ENCODE results near the gene LPCAT2. TPM values are rescaled to one million over a fixed set of nuclear protein-coding genes. Genes with fewer than 3 reads are reported as not detected.

LPCAT2 gene
- polyA plus RNA-seq, 2 of the 4 experiments (the other 2 are of a cell fraction) = 8.0 to 16.3 TPM

- no peak for FAIRE-seq
- H3K4me1 ChIP-seq = no peaks in the 10 kb centered on the region
- no peak overlapping the region for H3K4me2 ChIP-seq
- ATAC-seq = no peak
- no peak for DNase-seq (ENCODE audit: low read depth in 1 of 2, low spot score in 1 of 2)
- POLR2A ChIA-PET = no interaction called here
- TF ChIP-seq, protein P1, sequence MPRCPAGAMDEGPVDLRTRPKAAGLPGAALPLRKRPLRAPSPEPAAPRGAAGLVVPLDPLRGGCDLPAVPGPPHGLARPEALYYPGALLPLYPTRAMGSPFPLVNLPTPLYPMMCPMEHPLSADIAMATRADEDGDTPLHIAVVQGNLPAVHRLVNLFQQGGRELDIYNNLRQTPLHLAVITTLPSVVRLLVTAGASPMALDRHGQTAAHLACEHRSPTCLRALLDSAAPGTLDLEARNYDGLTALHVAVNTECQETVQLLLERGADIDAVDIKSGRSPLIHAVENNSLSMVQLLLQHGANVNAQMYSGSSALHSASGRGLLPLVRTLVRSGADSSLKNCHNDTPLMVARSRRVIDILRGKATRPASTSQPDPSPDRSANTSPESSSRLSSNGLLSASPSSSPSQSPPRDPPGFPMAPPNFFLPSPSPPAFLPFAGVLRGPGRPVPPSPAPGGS (IDR thresholded peaks at IDR 0.05) = no peak
- no peak for TF ChIP-seq SMC3 (IDR thresholded peaks at IDR 0.05)
- no peak for TF ChIP-seq HOXB13 (CRISPR knock-in tag; IDR thresholded peaks at IDR 0.05; ENCODE audit: low read depth)
- TF ChIP-seq MAFK (IDR thresholded peaks at IDR 0.05; ENCODE audit: partially characterized antibody) = no peak
- TF ChIP-seq, protein P2, sequence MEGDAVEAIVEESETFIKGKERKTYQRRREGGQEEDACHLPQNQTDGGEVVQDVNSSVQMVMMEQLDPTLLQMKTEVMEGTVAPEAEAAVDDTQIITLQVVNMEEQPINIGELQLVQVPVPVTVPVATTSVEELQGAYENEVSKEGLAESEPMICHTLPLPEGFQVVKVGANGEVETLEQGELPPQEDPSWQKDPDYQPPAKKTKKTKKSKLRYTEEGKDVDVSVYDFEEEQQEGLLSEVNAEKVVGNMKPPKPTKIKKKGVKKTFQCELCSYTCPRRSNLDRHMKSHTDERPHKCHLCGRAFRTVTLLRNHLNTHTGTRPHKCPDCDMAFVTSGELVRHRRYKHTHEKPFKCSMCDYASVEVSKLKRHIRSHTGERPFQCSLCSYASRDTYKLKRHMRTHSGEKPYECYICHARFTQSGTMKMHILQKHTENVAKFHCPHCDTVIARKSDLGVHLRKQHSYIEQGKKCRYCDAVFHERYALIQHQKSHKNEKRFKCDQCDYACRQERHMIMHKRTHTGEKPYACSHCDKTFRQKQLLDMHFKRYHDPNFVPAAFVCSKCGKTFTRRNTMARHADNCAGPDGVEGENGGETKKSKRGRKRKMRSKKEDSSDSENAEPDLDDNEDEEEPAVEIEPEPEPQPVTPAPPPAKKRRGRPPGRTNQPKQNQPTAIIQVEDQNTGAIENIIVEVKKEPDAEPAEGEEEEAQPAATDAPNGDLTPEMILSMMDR (IDR thresholded peaks at IDR 0.05) = no peak
- TF ChIP-seq EP300 (IDR thresholded peaks at IDR 0.05) = no peak
- TF ChIP-seq, protein P3, sequence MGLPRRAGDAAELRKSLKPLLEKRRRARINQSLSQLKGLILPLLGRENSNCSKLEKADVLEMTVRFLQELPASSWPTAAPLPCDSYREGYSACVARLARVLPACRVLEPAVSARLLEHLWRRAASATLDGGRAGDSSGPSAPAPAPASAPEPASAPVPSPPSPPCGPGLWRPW (IDR thresholded peaks at IDR 0.05) = no peak
- TF ChIP-seq, protein P4, sequence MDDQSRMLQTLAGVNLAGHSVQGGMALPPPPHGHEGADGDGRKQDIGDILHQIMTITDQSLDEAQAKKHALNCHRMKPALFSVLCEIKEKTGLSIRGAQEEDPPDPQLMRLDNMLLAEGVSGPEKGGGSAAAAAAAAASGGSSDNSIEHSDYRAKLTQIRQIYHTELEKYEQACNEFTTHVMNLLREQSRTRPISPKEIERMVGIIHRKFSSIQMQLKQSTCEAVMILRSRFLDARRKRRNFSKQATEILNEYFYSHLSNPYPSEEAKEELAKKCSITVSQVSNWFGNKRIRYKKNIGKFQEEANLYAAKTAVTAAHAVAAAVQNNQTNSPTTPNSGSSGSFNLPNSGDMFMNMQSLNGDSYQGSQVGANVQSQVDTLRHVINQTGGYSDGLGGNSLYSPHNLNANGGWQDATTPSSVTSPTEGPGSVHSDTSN (IDR thresholded peaks at IDR 0.05) = no peak
- no peak for TF ChIP-seq ZFP36 (IDR thresholded peaks at IDR 0.05; ENCODE audit: borderline replicate concordance, partially characterized antibody)
- no peak for TF ChIP-seq CBX2 (IDR thresholded peaks at IDR 0.05; ENCODE audit: borderline replicate concordance, low read depth)
- WGBS (ENCODE audit: missing lambda C conversion rate) = 45% methylated on average over 2 of the region's 2 CpGs
- no peak overlapping the region for H3K27ac ChIP-seq
- no peaks in the 10 kb centered on the region for H3K9me3 ChIP-seq
- H3K4me3 ChIP-seq = no peak overlapping the region
- CTCF ChIA-PET = no interaction called here
Measured at GRCh38 chr16:55555436-55555835, 46.6 kb downstream of the LPCAT2 start.

- ChIA-PET POLR2A (no interaction called here), CTCF (interaction anchor here (2.3 kb wide), 1 partner anchor 92 kb away, joined by 13 read pairs; no protein-coding TSS in a partner anchor)
Measured at GRCh38 chr16:55557186-55557585, 48.3 kb downstream of the LPCAT2 start.

More at GRCh38 chr16:55557186-55557585, 48.3 kb downstream of the LPCAT2 start:
- Histone ChIP-seq H3K4me3 (no peak overlapping the region), H3K4me2 (no peak overlapping the region), H3K27ac (no peak overlapping the region), H3K9me3 (no peaks in the 10 kb centered on the region), H3K4me1 (no peaks in the 10 kb centered on the region)
- TF ChIP-seq EHMT2 (IDR thresholded peaks at IDR 0.05; ENCODE audit: low read depth) (no peak), KDM1A (IDR thresholded peaks at IDR 0.05; ENCODE audit: low read depth) (no peak), CHD2 (IDR thresholded peaks at IDR 0.05; ENCODE audit: low read length, partially characterized antibody) (no peak), MYC (IDR thresholded peaks at IDR 0.05; ENCODE audit: borderline replicate concordance, low read length) (no peak), EP300 (IDR thresholded peaks at IDR 0.05) (no peak), TFCP2L1 (CRISPR knock-in tag; IDR thresholded peaks at IDR 0.05) (no peak), FOXS1 (CRISPR knock-in tag; IDR thresholded peaks at IDR 0.05) (no peak), TP53 (CRISPR knock-in tag; IDR thresholded peaks at IDR 0.05) (no peak), RNF2 (IDR thresholded peaks at IDR 0.05; ENCODE audit: borderline replicate concordance, low read depth) (no peak), HOXA7 (CRISPR knock-in tag; IDR thresholded peaks at IDR 0.05) (no peak), ZC3H11A (IDR thresholded peaks at IDR 0.05) (no peak), MAFK (IDR thresholded peaks at IDR 0.05; ENCODE audit: partially characterized antibody) (no peak), FOSL2 (IDR thresholded peaks at IDR 0.05) (no peak), FOSL2 (CRISPR knock-in tag; IDR thresholded peaks at IDR 0.05) (no peak), KDM5A (IDR thresholded peaks at IDR 0.05) (no peak), E2F6 (IDR thresholded peaks at IDR 0.05; ENCODE audit: borderline replicate concordance, low read depth) (no peak)
- TF ChIP-seq, protein P5, sequence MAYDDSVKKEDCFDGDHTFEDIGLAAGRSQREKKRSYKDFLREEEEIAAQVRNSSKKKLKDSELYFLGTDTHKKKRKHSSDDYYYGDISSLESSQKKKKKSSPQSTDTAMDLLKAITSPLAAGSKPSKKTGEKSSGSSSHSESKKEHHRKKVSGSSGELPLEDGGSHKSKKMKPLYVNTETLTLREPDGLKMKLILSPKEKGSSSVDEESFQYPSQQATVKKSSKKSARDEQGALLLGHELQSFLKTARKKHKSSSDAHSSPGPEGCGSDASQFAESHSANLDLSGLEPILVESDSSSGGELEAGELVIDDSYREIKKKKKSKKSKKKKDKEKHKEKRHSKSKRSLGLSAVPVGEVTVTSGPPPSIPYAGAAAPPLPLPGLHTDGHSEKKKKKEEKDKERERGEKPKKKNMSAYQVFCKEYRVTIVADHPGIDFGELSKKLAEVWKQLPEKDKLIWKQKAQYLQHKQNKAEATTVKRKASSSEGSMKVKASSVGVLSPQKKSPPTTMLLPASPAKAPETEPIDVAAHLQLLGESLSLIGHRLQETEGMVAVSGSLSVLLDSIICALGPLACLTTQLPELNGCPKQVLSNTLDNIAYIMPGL (CRISPR knock-in tag; IDR thresholded peaks at IDR 0.05; ENCODE audit: borderline replicate concordance) = no peak
- ATAC-seq (no peak), FAIRE-seq (no peak), DNase-seq (ENCODE audit: low read depth in 1 of 2, low spot score in 1 of 2) (no peak)
